GM19452 (cell line): ENCODE results near the gene DCLK1.
"Not testable (repeated sequence)": the region's sequence is repeated elsewhere in the genome, so short reads cannot be mapped to it uniquely, and the experiment has no call there.

Source experiments
- ATAC-seq: cut with Tn5 transposase; IDR thresholded peaks from one replicate; pipeline ENCODE4 v1.9.1; 2021; ENCODE audit not compliant: unreplicated experiment

Gene DCLK1

GRCh38 chr13:36131931-36132297 lies 732 bp upstream of the DCLK1 start:
- no peak for ATAC-seq

DNA sequence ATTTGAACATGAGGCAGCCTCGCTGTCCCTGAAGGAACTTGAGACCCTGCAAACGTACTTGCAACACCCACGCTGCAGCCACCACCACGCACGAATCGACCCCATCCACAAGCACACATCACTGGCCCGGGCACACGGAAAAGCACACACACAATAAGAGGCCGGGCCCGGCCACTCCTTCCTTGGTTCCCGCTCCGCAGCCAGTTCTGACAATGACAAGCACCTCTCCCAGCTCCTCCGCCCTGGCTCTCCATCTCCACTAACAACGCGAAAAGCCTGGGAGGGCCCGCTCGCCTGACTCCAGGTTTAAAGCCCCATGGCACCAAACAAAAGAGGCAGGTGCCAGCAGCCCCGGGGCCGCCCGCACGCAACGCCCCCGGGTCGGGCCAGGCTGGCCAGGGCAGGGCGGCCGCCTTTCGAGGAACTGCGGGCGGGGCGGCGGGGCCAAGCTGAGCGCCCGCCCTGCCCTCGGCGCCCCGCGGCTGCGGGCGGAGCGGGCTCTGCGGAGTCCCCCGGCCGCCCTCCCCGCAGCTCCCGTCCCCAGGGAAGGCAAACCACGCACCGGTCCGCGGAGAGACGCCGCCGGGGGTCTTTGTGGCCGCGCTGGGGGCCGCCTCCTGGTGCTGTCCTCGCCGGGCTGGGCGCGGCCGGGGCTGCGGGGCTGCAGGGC lies 495 bp downstream of the DCLK1 start:
- ATAC-seq: no peak

DNA sequence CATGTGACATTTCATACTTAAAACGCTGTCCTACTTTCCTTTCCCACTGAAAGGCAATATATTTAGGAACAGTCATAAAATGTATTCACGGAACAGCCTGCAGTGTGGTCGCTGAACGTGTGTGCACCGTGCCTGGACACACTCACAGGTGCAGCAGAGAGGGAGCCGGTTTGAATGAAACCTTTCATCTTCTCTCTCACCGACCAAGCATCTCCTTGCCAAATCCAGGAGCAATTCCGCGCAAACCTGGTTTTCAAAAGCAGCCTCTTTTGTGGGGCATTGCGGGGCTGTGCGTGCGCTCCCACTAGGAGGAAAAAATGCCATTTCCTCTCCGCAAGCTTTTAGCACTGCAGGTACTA lies 1.0 kb downstream of the DCLK1 start:
- no peak for ATAC-seq

DNA sequence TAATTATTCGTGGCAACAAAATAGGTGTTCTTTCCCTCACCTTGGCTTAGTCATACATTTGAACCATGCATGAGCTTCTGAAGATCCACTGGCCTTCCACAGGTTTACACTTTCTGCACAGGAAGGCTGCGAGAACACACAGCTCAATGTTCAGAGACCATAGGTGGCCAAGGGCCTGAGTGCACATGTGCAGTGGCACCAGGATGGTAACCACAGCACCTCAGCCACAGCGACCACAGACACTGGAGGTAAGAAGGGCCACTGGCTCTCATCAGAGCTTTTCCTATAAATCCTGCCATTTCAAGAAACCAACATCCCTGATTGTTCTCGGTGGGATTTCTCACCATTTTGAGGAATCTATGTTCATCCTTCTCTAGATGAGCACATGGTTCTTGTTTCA lies 1.6 kb downstream of the DCLK1 start:
- no peak for ATAC-seq

DNA sequence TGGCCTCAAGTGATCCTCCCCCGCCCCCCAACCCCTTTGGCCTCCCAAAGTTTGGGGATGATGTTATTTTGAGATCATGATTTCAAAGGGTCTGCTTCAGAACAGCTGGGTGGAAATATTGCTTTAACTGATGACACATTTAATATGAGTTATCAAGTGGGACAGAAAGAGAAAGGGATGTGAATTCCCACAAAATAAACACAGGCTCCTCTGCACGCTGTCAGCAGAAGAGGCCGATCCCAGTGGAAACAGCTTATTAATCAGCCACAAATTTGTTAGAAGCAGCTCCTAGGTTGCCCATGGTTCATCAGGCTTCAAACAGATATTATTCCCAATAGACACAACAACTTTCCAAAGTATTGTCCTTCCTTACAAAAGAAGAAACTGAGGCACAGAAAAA lies 4.7 kb downstream of the DCLK1 start:
- ATAC-seq: no peak

DNA sequence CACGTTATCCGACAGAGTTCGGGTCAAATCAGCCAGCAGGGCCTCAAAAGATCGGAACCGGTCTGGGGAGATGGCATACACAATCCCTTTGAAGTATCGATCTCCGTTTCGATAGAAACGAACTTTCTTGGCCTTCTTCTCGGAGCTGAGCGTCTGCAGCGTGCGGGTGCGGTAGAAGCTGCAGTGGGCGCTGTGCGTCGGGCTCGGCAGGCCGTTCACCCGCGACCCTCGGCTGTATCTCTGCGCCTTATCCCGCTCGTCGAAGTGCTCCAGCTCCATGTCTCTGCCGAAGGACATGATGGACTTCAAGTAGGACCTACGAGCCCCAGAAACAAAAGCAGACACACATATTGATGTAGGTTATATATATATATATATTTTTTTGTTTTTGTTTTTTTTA lies 5.3 kb downstream of the DCLK1 start:
- ATAC-seq: no peak

DNA sequence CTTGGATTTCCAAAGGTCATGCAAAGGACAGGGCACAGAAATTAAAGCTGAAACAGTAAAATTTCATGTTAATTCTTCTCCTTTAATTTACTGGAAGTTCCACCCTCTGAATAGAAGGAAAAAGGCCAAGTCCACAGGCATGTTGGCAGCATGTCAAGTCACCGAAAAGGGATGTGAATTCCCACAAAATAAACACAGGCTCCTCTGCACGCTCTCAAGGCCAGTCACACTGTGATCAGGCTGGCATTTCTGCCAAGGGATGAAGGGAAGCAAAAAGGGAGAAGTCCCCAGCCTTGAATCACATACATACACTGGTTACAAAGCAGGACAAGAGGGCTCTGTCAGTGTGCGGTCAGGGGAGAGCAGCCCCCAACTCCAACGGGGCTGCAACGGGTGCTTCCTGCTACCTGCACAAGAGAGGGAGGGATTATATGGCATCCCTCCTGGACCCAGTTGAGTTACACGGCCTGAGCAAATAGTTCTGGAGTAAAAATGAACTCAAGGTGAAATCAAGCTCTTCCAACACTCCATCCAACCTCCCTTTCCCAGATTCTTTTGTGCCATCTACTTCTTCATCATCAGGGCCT lies 6.9 kb downstream of the DCLK1 start:
- no peak for ATAC-seq

- ATAC-seq: no peak
Measured at GRCh38 chr13:36115306-36115705, 15.9 kb downstream of the DCLK1 start.

DNA sequence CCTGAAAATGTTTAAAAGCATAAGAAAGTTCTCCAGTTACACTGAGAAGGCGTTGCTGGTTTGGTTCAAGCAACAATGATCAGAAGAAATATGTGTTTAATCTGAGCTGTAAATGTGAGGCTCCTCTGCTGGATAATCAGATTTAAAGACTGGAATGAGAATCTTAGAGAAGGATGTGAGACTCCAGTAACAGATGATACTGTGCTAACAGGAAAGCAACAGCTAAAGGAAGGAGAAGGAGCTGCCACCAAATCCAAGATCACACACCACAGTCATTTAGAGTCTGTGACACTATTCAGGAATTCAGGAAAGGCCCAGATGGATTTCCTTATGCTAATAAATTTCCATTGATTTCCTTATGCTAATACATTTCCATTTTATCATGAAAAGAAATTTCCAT lies 16.9 kb downstream of the DCLK1 start:
- ATAC-seq: no peak

- ATAC-seq: no peak
Measured at GRCh38 chr13:36108954-36109353, 22.2 kb downstream of the DCLK1 start.

DNA sequence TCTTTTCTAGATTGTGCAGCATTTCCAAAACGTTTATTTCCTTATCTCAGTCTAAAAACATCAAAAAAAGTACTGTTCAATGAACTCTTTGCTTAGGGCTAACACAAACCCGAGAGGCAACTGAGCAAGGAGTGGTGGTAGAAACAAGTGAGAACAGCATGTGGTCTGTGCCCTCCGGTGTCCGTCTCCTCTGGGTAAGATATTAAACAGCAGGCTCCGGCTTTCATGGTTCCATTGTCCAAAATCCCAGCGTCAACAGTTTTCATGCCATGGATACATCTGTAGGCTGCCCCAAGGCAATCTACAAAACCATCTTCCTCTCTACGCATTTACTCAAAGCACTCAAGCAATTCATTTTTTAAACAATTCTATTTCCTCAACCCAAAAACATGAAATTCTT lies 22.8 kb downstream of the DCLK1 start:
- no peak for ATAC-seq

DNA sequence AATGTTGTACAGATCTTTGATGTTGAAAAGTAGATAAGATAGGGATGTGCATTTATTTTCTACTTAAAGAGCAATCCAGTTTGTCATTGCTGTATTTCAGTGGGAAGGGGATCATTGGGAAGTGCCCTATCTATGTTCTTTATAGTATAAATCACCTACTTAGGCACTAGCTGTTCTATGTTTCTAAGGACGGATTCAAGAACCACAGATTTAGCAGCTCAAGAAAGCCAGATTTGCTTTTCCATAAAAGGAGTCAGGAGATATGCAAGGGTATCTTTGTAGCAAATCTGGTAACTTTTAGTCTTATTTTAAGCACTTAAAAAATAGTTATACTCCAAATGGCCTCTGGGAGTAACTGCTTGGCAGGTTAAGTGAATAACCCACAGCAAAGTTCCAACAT lies 23.7 kb downstream of the DCLK1 start:
- no peak for ATAC-seq

- no peak for ATAC-seq
Measured at GRCh38 chr13:36105726-36106125, 25.5 kb downstream of the DCLK1 start.

GRCh38 chr13:36102721-36103120 lies 28.5 kb downstream of the DCLK1 start:
- ATAC-seq: no peak

DNA sequence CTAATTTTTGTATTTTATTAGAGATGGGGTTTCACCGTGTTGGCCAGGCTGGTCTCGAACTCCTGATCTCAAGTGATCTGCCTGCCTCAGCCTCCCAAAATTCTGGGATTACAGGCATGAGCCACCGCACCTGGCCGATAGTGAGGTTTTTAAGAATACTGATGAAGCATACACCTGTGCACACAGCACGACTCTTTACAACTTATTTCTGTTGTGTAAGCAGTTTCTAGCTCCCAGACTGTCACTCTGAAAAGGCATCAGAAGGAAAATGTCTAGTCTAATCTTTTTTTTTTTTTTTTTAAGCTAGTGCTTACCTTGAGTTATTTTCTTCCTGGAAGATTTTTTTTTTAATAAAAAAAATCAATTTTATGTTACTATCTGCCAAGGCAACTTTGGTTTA lies 29.3 kb downstream of the DCLK1 start:
- ATAC-seq: not testable (repeated sequence)

- no peak for ATAC-seq
Measured at GRCh38 chr13:36101157-36101556, 30.0 kb downstream of the DCLK1 start.

DNA sequence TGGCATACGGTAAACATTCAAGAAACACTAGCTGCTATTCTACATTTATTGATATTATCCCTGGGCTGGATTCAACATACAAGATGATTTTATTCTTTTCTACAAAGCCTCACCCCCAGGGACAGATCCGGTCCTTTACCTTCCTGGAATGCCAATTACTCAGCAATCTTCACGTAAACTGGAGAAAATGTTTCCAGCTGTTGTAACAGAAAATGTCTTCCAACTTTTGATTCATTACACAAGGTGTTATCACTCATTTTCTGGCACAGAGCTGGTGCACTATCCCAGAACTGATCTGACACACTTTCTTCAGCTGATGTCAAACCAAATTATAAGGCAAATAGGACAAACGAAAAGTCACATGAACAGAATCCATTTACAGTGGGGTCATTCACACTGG lies 33.1 kb downstream of the DCLK1 start:
- no peak for ATAC-seq

GRCh38 chr13:36096461-36097416 lies 34.4 kb downstream of the DCLK1 start:
- ATAC-seq: no peak

GRCh38 chr13:36094478-36094877 lies 36.7 kb downstream of the DCLK1 start:
- no peak for ATAC-seq

- no peak for ATAC-seq
Measured at GRCh38 chr13:36090592-36090991, 40.6 kb downstream of the DCLK1 start.

DNA sequence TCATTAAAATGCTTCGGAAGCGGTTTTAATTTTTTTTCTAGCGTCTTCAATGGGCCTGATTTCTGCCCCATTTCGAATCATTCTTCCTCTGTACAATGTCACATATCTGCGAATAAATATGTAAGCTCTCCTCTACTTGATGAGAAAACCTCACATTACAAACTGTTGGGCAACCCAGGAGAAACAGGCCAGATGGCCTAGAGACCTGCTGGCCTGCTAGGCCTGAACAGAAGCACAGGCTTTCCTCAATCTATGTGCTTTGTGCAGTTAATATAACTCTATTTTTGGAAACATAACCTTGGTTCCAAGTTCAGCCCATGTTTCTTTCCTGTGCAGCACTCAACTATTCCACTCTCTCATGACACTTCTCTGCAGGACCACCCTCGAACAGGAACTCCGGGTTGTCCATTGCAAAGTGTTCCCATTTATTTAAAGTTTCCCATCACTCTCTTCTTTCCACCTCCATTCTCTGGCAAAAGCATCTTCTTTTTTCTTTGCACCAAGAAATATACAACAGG lies 42.0 kb downstream of the DCLK1 start:
- no peak for ATAC-seq

DNA sequence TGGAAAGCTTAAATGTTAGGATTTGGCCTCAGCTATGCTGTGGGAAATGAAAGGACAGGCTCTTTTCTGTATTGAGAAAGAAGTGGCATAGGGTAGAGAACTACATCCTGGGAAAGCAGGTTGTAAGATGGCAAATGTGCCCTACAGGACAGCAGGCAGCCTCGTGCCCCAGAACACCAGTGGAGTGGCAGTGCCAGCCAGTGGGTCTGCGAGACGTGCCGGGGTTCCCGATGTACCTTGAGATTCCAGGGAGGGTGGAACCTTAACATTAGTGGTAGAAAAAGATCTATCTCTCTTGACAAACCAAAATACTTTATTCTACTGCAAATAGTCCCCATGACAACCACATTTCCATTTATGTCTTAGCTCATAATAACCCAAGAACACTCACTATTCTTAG lies 42.7 kb downstream of the DCLK1 start:
- no peak for ATAC-seq
